ENCODE data around the gene UBLCP1. TPM values are rescaled to one million over a fixed set of nuclear protein-coding genes. Genes with fewer than 3 reads are reported as not detected.

UBLCP1 gene
- total RNA-seq, 1 experiment from 2014 or later, result 59.3 TPM

- DNase-seq (ENCODE audit: low read depth), result no peak
Observed at GRCh38 chr5:159313197-159313596, 50.1 kb downstream of the UBLCP1 start.

DNA sequence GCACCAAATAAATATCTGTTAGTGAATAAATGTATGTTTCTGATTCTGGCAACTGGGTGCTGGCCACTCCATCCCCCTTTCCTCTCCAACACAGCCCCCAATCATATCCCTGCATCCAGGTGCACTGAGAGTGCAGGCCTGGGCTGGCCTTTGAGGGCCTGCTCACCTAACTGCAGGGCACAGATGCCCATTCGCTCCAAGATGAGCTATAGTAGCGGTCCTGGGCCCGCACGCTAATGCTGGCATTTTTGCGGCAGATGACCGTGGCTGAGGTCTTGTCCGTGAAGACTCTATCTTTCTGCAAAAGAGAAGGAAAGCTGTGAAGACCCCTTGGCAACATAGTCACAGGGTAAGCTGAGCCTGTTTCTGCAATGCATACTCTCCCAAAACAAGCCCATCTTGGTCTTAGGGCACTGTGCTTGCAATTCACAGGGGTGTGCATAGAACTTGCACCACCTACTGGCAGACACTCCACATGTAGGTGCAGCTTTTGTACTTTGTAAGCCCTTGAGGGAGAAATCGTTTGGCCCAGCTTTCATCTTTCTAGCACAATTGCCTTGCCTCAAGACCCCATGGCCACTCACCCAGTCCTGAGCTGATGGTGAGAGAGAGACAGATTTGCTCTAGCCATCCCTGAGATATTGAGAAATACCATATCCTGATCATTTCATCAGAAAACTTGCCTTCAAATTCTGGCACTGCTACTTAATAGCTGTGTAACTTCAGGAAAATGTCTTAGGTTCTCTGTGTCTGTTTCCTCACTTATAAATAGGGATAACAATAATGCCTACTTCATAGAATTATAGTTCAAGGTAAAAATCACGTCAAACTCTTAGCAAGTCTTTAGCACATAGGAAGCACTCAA is 53.7 kb downstream of the UBLCP1 start:
- peak; percentile 54 for DNase-seq (ENCODE audit: low read depth)

DNA sequence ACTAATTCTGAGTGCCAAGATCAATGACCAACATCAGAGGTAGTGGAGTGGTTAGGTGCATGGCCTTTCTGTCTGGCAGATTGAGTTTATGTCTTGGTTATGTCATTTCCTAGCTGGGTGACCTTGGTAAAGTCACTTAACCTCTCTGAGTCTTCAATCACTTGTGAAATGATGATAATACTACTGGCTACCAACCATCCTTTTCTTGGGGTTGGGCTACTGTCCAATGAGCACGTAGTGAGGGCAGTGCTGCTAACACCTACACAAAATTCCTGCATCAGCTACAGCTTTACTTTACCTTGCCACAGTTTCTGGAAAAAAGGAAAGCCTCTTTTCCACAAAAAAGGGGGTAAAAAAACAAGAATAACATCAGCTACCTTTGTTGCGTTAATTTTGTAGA is 54.8 kb downstream of the UBLCP1 start:
- DNase-seq (ENCODE audit: low read depth), result no peak

DNA sequence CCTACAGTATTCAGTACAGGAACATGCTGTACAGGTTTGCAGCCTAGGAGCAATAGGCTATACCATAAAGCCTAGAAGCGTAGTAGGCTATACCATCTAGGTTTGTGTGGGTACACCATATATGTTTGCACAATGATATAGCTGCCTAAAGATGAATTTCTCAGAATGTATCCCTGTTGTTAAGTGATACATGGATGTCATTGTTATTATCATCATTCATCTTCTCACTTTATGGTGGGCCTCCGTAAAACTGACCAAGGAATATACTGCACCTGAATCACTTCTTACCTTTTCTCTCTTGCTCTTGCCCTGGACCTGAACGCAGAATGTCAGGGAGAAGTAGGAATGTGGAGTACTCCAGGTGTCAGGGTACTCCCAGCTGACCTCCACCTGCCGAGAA is 55.4 kb downstream of the UBLCP1 start:
- no peak for DNase-seq (ENCODE audit: low read depth)

- no peak for DNase-seq (ENCODE audit: low read depth)
Observed at GRCh38 chr5:159319363-159319762, 56.3 kb downstream of the UBLCP1 start.

GRCh38 chr5:159319832-159320231 is 56.7 kb downstream of the UBLCP1 start:
- no peak for DNase-seq (ENCODE audit: low read depth)

GRCh38 chr5:159322180-159322579 is 59.1 kb downstream of the UBLCP1 start:
- DNase-seq (ENCODE audit: low read depth), result no peak

DNA sequence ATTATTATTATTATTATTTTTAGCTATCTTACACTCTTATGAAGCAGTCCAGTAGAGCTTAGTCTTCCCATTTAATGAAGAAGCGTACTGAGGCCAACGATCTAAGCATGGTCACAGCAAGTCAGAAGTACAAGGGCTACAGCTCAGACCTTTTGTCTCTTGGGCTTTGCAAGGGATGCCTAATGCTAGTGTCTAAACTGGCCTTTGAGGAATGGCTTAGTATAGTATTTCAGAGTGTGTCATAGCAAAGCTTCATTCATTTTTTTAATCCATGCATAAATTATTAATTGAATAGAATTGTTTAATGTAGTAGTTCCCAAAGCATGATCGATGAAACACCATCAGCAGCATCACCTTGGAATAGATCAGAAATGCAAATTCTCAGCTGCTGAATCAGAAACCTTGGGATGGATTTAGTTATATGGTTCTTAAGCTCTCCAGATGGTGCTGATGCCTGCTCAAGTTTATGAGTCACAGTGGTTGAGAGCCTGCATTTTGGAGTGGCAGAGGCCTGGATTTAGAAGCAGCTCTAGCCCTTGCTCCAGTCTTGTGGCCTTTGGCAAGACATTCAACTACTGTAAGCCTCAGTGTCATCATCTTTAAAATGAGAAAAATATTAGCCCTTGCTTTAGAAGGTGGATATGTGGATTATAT is 61.1 kb downstream of the UBLCP1 start:
- peak; percentile 55 for DNase-seq (ENCODE audit: low read depth)

- DNase-seq (ENCODE audit: low read depth), result no peak
Observed at GRCh38 chr5:159324986-159325385, 61.9 kb downstream of the UBLCP1 start.

DNA sequence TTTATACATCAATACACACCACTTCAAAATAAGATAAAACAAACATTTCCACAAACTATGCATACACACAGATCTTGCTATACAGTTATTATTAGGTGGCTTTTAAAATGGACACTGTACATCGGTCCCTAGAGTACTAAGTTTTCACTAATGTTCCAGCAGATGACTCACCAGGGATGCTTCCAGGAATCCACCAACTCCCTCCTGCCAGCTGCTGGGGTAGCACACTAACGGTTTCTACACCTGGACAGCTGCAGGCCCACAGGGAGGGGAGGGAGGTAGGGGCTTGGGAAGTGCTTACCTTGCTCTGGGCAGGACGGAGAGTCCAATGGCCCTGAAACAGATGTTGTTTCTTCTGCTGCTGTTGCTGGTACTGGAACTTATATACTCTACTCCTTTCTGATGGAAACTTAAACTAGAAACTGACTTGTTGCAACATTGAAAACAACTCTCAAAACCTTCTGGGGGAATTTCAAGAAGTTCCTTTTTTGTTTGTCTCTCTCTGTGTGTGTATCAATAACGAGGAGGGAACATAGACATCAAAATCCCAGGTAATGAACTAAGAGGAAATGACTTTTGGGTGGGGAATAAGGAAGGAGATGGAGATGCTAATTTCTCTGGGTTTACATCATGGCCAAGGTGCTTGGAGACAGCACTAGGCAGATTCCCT is 67.2 kb downstream of the UBLCP1 start, which contains the start of gene IL12B:
TSS of gene IL12B (minus strand) at position 357 of the 670 bp plus-strand sequence. CDS start 3,705 bp downstream, outside the sequence.
- DNase-seq (ENCODE audit: low read depth), result peak; percentile 30

- DNase-seq (ENCODE audit: low read depth), result peak; percentile 82
Observed at GRCh38 chr5:159331093-159331973, 68.2 kb downstream of the UBLCP1 start.

DNA sequence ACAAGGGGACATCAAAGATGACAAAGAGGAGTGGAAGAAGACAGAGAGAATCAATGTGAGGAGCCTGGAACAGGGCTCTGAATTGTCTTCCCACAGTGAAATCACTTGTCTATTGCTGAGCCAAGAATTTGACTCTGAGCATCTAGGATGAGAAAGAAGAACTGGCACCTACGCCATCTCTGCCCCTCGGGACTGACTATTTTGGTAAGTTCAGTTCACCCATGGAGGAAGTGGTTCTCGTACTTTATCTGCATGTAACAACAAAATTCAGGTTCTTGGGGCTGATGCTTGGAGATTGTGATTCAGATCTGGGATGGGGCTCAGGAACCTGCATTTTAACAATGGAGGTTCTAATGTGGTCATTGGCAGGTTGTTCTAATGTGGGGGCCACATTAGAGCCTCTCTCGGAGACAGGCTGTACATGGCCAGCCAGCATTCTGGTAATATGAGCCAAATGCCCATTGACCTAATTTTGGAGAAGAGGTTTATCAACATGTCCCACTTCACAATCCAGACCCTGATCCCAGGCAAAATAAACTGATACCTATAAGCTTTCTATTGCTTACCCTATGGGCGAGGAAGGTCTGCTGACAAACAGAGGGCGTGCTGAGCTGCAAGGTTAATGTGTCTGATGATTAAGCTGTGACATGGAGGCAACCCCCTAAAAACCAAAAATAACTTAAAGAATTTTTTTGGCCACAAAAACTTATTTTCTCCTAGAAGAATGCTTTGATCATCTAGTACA is 69.9 kb downstream of the UBLCP1 start:
- no peak for DNase-seq (ENCODE audit: low read depth)

DNA sequence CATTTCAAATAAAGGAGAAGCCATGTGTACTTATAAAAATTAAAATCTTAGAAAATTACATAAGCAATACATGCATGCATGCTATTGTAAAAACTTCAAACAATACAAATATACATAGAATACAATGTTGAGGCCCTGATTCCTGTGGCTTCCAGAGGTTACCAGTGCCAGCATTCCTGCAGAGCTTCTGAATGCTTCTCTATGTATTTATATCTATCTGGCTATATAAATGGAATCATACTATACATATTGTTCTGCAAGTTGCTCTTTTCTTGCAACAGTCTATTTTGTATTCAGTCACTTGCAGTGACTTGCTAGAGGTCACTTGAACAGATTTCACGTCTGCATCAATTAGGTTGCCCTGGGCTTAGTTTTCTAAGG is 70.4 kb downstream of the UBLCP1 start:
- DNase-seq (ENCODE audit: low read depth), result no peak

Other genes starting within 250 kb of the UBLCP1 start
- 6.3 and 6.4 TPM in 2 replicates for gene EBF1, start 163.4 kb upstream of the UBLCP1 start, total RNA-seq (2014; rRNA removed; shearing (Covaris generic))
- gene RNF145, start 53.7 kb upstream of the UBLCP1 start, total RNA-seq (2014; rRNA removed; shearing (Covaris generic)), result 31.4 and 40.6 TPM in 2 replicates
- gene IL12B, start 67.2 kb downstream of the UBLCP1 start, total RNA-seq (2014; rRNA removed; shearing (Covaris generic)), result 0.06 TPM in 1 of 2 replicates, not detected in the other

Data from Daoy (cell line).